ENCODE measurements around the gene CABYR. TPM values are rescaled to one million over a fixed set of nuclear protein-coding genes. Genes with fewer than 3 reads are reported as not detected.

Gene CABYR
- total and polyA plus RNA-seq, 2 of the 8 experiments (the other 6 are each of a cell fraction or from before 2014, with no cell fraction given), result 14.5 to 18.8 TPM

GRCh38 chr18:24121625-24122024, 17.2 kb upstream of the CABYR start:
- no peak overlapping the region for H3K14ac ChIP-seq (ENCODE audit: insufficient read length)
- H3K18ac ChIP-seq (ENCODE audit: extremely low read depth, low read length), result no peak overlapping the region
- H3K27me3 ChIP-seq (replicated peaks in 1 of 4; ENCODE audit: control insufficient read depth in 3 of 4, extremely low read depth in 1 of 4, insufficient read depth in 3 of 4, low read length in 3 of 4), result no peaks in the 10 kb centered on the region
- H2AFZ ChIP-seq (ENCODE audit: low read length), result no peak overlapping the region
- H3K27ac ChIP-seq (ENCODE audit: low read depth, low read length), result no peak overlapping the region
- no peak overlapping the region for H3K4me3 ChIP-seq (ENCODE audit: extremely low read depth in 1 of 4, insufficient read depth in 2 of 4, low read depth in 3 of 4, low read length in 4 of 4)
- H2BK20ac ChIP-seq (ENCODE audit: low read length), result no peak overlapping the region
- no peak overlapping the region for H2BK120ac ChIP-seq (replicated peaks; ENCODE audit: low read depth, low read length)
- no peak for TF ChIP-seq TAF7 (optimal IDR thresholded peaks at IDR 0.05; ENCODE audit: borderline replicate concordance, low read depth, low read length)
- FAIRE-seq (no peak), DNase-seq (ENCODE audit: low read depth in 1 of 2, low spot score in 2 of 2) (no peak)
- POLR2A ChIA-PET (ENCODE audit: partially characterized antibody), result interaction anchor here (2.5 kb wide), 1 partner anchor 17 kb away, joined by 10 read pairs; the partner anchor contains the start of gene CABYR
- H4K91ac ChIP-seq (replicated peaks; ENCODE audit: insufficient read length, low read length), result no peak overlapping the region
- H2BK5ac ChIP-seq (ENCODE audit: low read depth, low read length), result no peak overlapping the region
- no peak overlapping the region for H4K8ac ChIP-seq (ENCODE audit: extremely low read depth, insufficient read depth, low read length)
- peaks cover 0 to 2% of the 10 kb centered on the region in 2 experiments for H4K20me1 ChIP-seq (replicated peaks in 1 of 2; ENCODE audit: control insufficient read depth in 1 of 2, insufficient read depth in 2 of 2, low read length in 2 of 2)
- no peak overlapping the region for H3K9ac ChIP-seq (replicated peaks in 1 of 4; ENCODE audit: extremely low read depth in 1 of 4, low read depth in 3 of 4, low read length in 3 of 4)
- H3K23me2 ChIP-seq (ENCODE audit: low read depth, low read length), result no peaks in the 10 kb centered on the region; the same call in 1 of the 2 replicates
- H3K4me1 ChIP-seq (replicated peaks in 1 of 4; ENCODE audit: control insufficient read depth in 3 of 4, insufficient read depth in 4 of 4, low read length in 3 of 4), result no peaks in the 10 kb centered on the region
- H2BK15ac ChIP-seq (ENCODE audit: low read length), result no peak overlapping the region
- H3K4me2 ChIP-seq (ENCODE audit: insufficient read depth in 1 of 2, low read depth in 2 of 2, low read length in 2 of 2), result no peak overlapping the region
- no peaks in the 10 kb centered on the region for H3K79me2 ChIP-seq (ENCODE audit: control insufficient read depth in 1 of 2, insufficient read depth in 2 of 2, low read length in 2 of 2)
- H3K56ac ChIP-seq (replicated peaks; ENCODE audit: insufficient read length, low read depth, low read length), result no peak overlapping the region
- H3K23ac ChIP-seq (ENCODE audit: insufficient read length), result no peak overlapping the region
- H2AK5ac ChIP-seq (ENCODE audit: low read depth, low read length), result no peak overlapping the region
- H3K36me3 ChIP-seq (ENCODE audit: control insufficient read depth in 2 of 4, insufficient read depth in 4 of 4, low read length in 3 of 4), result peaks cover 0 to 4% (median 0%) of the 10 kb centered on the region in 4 experiments; a peak in 3 of 8 replicates
- no peaks in the 10 kb centered on the region for H3K9me3 ChIP-seq (ENCODE audit: insufficient read depth in 2 of 2, low read depth in 1 of 2, low read length in 1 of 2)
- 97% methylated on average over 2 of the region's 2 CpGs; no CpG with 5 or more reads in 1 of the 2 experiments for WGBS, 2 experiments (ENCODE audit: extremely low coverage in 1 of 2, insufficient coverage in 1 of 2, insufficient read length in 1 of 2, insufficient replicate concordance in 2 of 2, low coverage in 1 of 2, low lambda C conversion rate in 2 of 2, missing lambda C conversion rate in 1 of 2)
- no peak overlapping the region for H2BK12ac ChIP-seq (ENCODE audit: low read depth, low read length)
- H3K4ac ChIP-seq (replicated peaks; ENCODE audit: insufficient read length, low read depth, low read length), result no peak overlapping the region
- no peak overlapping the region for H4K5ac ChIP-seq (ENCODE audit: insufficient read length, low read depth, low read length)
- CTCF ChIA-PET (ENCODE audit: partially characterized antibody), result interaction anchor here (0.5 to 1.2 kb wide), 6 partner anchors 10 to 226 kb away, joined by 3 read pairs; partner anchors contain the start of gene CABYR
- no peaks in the 10 kb centered on the region for H3K79me1 ChIP-seq (ENCODE audit: low read depth, low read length)

All from H1 (cell line).